Liver (tissue), 9 donors: ENCODE data around the gene SLC16A8. TPM values are rescaled to one million over a fixed set of nuclear protein-coding genes. Genes with fewer than 3 reads are reported as not detected.

Experiments used
- DNase-seq: peaks from one replicate; pipeline ENCODE4 v3.0.0-alpha.2; 2017; ENCODE audit warnings: low spot score
- H3K27ac ChIP-seq, 2 donors: one replicate each; pipeline ENCODE4 v1.7.0; 2013; ENCODE audit warnings: inconsistent platforms in 2 of 2, low read length in 2 of 2, control low read depth in 1 of 2, low read depth in 1 of 2, mild to moderate bottlenecking in 1 of 2
- H3K27me3 ChIP-seq, 4 donors: one replicate each; pipeline versions ENCODE4 v1.6.1 to v1.7.0; 2013; ENCODE audit warnings: low read length in 3 of 4, inconsistent platforms in 1 of 4, mild to moderate bottlenecking in 1 of 4, moderate library complexity in 1 of 4; ENCODE audit not compliant: control insufficient read depth in 4 of 4, insufficient read depth in 4 of 4
- H3K36me3 ChIP-seq, 4 donors: one replicate each; pipeline versions ENCODE4 v1.6.1 to v1.7.0; 2013; ENCODE audit warnings: low read length in 3 of 4, mild to moderate bottlenecking in 3 of 4, low read depth in 1 of 4, moderate library complexity in 1 of 4; ENCODE audit not compliant: control insufficient read depth in 4 of 4, insufficient read depth in 3 of 4
- H3K4me1 ChIP-seq, 4 donors: one replicate each; pipeline versions ENCODE4 v1.6.1 to v1.7.0; 2013; ENCODE audit warnings: low read length in 3 of 4, mild to moderate bottlenecking in 3 of 4, moderate library complexity in 1 of 4; ENCODE audit not compliant: control insufficient read depth in 4 of 4, insufficient read depth in 4 of 4
- H3K4me3 ChIP-seq, 3 donors: one replicate each; pipeline versions ENCODE4 v1.6.1 to v1.7.0; 2013; ENCODE audit warnings: low read length in 3 of 3, control low read depth in 1 of 3, low read depth in 1 of 3, mild to moderate bottlenecking in 1 of 3
- H3K9ac ChIP-seq, 2 donors: one replicate each; pipeline ENCODE4 v1.7.0; 2013; ENCODE audit warnings: low read length in 2 of 2, mild to moderate bottlenecking in 2 of 2, moderate library complexity in 2 of 2, control low read depth in 1 of 2, low read depth in 1 of 2
- H3K9me3 ChIP-seq, 4 donors: one replicate each; pipeline versions ENCODE4 v1.6.1 to v1.7.0; 2013; ENCODE audit warnings: low read length in 3 of 4; ENCODE audit not compliant: control insufficient read depth in 4 of 4
- EGR1 ChIP-seq, 2 donors: IDR thresholded peaks; 2 replicates each; pipeline ENCODE4 v1.6.1; 2016 to 2018; ENCODE audit warnings: antibody characterized with exemption in 2 of 2, low read depth in 2 of 2
- FOXA1 ChIP-seq: IDR thresholded peaks from 2 replicates; pipeline ENCODE4 v1.6.1; 2016; ENCODE audit warnings: antibody characterized with exemption
- FOXA2 ChIP-seq: IDR thresholded peaks from 2 replicates; pipeline ENCODE4 v1.6.1; 2016; ENCODE audit warnings: antibody characterized with exemption
- GABPA ChIP-seq, 2 donors: IDR thresholded peaks in 1 of 2; conservative IDR thresholded peaks in 1 of 2; 2 replicates each; pipeline ENCODE4 v1.6.1; 2016; ENCODE audit warnings: antibody characterized with exemption in 2 of 2, mild to moderate bottlenecking in 1 of 2, moderate library complexity in 1 of 2
- HNF4A ChIP-seq, 2 donors: conservative IDR thresholded peaks; 2 replicates each; pipeline ENCODE4 v1.6.1; 2016; ENCODE audit warnings: antibody characterized with exemption in 2 of 2, mild to moderate bottlenecking in 2 of 2
- JUND ChIP-seq, 2 donors: IDR thresholded peaks; 2 replicates each; pipeline ENCODE4 v1.6.1; 2016; ENCODE audit warnings: antibody characterized with exemption in 2 of 2
- NR2F2 ChIP-seq: IDR thresholded peaks from 2 replicates; pipeline ENCODE4 v1.6.1; 2016; ENCODE audit warnings: antibody characterized with exemption
- RAD21 ChIP-seq, 2 donors: IDR thresholded peaks; 2 replicates each; pipeline ENCODE4 v1.6.1; 2016; ENCODE audit warnings: antibody characterized with exemption in 2 of 2, mild to moderate bottlenecking in 2 of 2
- REST ChIP-seq: IDR thresholded peaks from 2 replicates; pipeline ENCODE4 v1.6.1; 2016; ENCODE audit warnings: antibody characterized with exemption, mild to moderate bottlenecking
- RXRA ChIP-seq, 2 donors: IDR thresholded peaks; 2 replicates each; pipeline ENCODE4 v1.6.1; 2017 to 2018; ENCODE audit warnings: antibody characterized with exemption in 2 of 2, mild to moderate bottlenecking in 1 of 2
- TAF1 ChIP-seq: conservative IDR thresholded peaks from 2 replicates; pipeline ENCODE4 v1.6.1; 2016; ENCODE audit warnings: antibody characterized with exemption, mild to moderate bottlenecking
- YY1 ChIP-seq: IDR thresholded peaks from 2 replicates; pipeline ENCODE4 v1.6.1; 2016; ENCODE audit warnings: antibody characterized with exemption, mild to moderate bottlenecking
- ZBTB33 ChIP-seq: IDR thresholded peaks from 2 replicates; pipeline ENCODE4 v1.6.1; 2016; ENCODE audit warnings: antibody characterized with exemption
- whole genome bisulfite sequencing: extraction: QIAGEN DNeasy Blood & Tissue Kit; methylation state at CpG from one replicate; pipeline ENCODE4 v1.1.7; 2013; 5-methylcytosine and 5-hydroxymethylcytosine counted together
- polyA plus RNA-seq, 2 donors: library from polyadenylated mRNA; stranded (reverse) in 1 of 2; unstranded in 1 of 2; fragments of 200-250 nt in 1 of 2; fragments of >200 nt in 1 of 2; fragmentation: Nextera tagmentation in 1 of 2; extraction: Ambion mirVana in 1 of 2; gene quantifications; one replicate each; pipeline versions ENCODE4 v1.2.1 to v1.2.3, GENCODE V29; 2013 to 2015
- total RNA-seq, 2 donors: library from RNA; depleted of rRNA; stranded (reverse); fragments of >200 nt; gene quantifications; one replicate each; pipeline ENCODE4 v1.2.3, GENCODE V29; 2014
- TF ChIP-seq, protein P1 (sequence below): IDR thresholded peaks from 2 replicates; pipeline ENCODE4 v1.6.1; 2016; ENCODE audit warnings: antibody characterized with exemption
- TF ChIP-seq, protein P2 (sequence below): IDR thresholded peaks from 2 replicates; pipeline ENCODE4 v1.6.1; 2016; ENCODE audit warnings: antibody characterized with exemption
- donor health status: healthy.
- donor health status: healthy.
- donor health status: healthy.
- donor health status: healthy.
- donor health status: healthy.

Gene SLC16A8
- total and polyA plus RNA-seq, 4 donors, result 0.10 TPM; not detected in 3

DNA sequence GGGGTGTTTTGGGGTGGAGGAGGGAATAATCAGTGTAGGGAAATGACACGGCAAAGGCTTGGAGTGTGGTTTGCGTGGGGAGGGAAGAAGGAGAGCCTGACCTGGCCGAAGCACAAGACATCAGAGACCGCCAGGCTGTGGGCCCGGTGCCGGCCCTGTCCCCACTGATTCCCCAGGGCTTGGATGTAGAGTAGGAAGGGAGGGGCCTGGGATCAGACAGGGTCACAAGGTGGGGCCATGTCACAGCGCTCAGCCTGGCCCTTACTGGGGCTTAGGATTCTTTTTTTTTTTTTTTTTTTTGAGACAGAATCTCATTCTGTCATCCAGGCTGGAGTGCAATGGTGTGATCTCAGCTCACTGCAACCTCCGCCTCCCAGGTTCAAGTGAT, 17.0 kb downstream of the SLC16A8 start:
- Histone ChIP-seq H3K36me3 (peaks cover 4 to 52% (median 23%) of the 10 kb centered on the region in 4 donors), H3K27me3 (no peaks in the 10 kb centered on the region), H3K9ac (no peak overlapping the region), H3K4me1 (no peaks in the 10 kb centered on the region), H3K27ac (no peak overlapping the region), H3K9me3 (no peaks in the 10 kb centered on the region), H3K4me3 (no peak overlapping the region)
- 95% methylated on average over 8 of the region's 8 CpGs for WGBS
- no peak for DNase-seq
- no peak for TF ChIP-seq RAD21 (IDR thresholded peaks at IDR 0.05)
- TF ChIP-seq FOXA2, result no peak
- no peak for TF ChIP-seq JUND (IDR thresholded peaks at IDR 0.05)
- TF ChIP-seq FOXA1, result no peak
- no peak for TF ChIP-seq GABPA (IDR thresholded peaks at IDR 0.05 in 1 of 2, conservative IDR thresholded peaks at IDR 0.05 in 1 of 2)
- no peak for TF ChIP-seq ZBTB33
- TF ChIP-seq YY1, result no peak
- no peak for TF ChIP-seq REST
- TF ChIP-seq HNF4A (conservative IDR thresholded peaks at IDR 0.05), result no peak

- no peaks in the 10 kb centered on the region for H3K4me1 ChIP-seq
- no peak overlapping the region for H3K4me3 ChIP-seq
- H3K27me3 ChIP-seq, result no peaks in the 10 kb centered on the region
- H3K9ac ChIP-seq, result no peak overlapping the region
- 86% methylated on average over 13 of the region's 13 CpGs for WGBS
- H3K9me3 ChIP-seq, result no peaks in the 10 kb centered on the region
- DNase-seq, result no peak
- H3K36me3 ChIP-seq, result peaks cover 4 to 50% (median 23%) of the 10 kb centered on the region in 4 donors
- TF ChIP-seq EGR1 (IDR thresholded peaks at IDR 0.05; ENCODE audit: low read depth in 2 of 2) (no peak), RXRA (IDR thresholded peaks at IDR 0.05) (no peak), TAF1 (no peak), REST (no peak), GABPA (IDR thresholded peaks at IDR 0.05 in 1 of 2, conservative IDR thresholded peaks at IDR 0.05 in 1 of 2) (no peak), NR2F2 (no peak), HNF4A (conservative IDR thresholded peaks at IDR 0.05) (no peak), FOXA2 (no peak), ZBTB33 (no peak), JUND (IDR thresholded peaks at IDR 0.05) (no peak), FOXA1 (no peak)
- TF ChIP-seq, protein P1, sequence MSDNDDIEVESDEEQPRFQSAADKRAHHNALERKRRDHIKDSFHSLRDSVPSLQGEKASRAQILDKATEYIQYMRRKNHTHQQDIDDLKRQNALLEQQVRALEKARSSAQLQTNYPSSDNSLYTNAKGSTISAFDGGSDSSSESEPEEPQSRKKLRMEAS, result no peak
- TF ChIP-seq, protein P2, sequence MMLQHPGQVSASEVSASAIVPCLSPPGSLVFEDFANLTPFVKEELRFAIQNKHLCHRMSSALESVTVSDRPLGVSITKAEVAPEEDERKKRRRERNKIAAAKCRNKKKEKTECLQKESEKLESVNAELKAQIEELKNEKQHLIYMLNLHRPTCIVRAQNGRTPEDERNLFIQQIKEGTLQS, result no peak
- H3K27ac ChIP-seq, result no peak overlapping the region
Measured at GRCh38 chr22:38066381-38067027, 17.5 kb downstream of the SLC16A8 start.
